Fibroblast of peridontal ligament (primary cell): ENCODE measurements around the gene SIGLEC1.

Source experiments
- DNase-seq: peaks from one replicate; pipeline ENCODE4 v3.0.0-alpha.2; 2010; ENCODE audit errors: extremely low read depth

Gene SIGLEC1

DNA sequence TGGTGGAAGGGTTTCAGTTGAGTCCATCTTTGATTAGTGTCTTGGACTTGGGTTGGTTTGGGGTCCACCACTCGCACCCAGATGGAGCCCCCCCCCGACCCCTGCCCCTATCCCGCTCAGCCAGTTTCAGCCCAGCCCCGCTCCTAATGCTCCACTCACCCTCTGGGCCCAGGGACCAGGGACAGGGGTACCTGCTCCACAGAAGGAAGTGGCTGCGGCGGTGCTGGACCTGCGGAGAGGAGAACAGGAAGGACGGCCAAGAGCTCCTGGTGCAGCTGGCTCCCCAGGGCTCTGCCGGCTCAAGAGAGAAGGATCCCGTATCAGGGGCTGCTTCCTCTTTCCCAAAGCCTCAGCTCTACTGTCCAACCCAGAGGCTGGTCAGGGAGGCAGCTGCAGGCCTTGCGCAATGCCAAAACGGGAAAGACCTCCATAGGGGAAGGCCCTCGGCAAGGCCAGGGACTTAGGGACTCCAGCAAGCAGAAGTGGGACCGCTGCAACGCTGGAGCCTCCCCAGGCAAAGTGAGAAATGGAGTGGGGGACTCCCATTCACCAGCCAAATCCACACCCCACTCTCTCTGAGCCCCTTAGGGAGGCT is at the start of gene SIGLEC1:
Gene SIGLEC1, minus strand, starts transcription at position 322 of the 595 bp plus-strand sequence. CDS start 5,472 bp downstream, outside the sequence.
- DNase-seq: no peak

DNA sequence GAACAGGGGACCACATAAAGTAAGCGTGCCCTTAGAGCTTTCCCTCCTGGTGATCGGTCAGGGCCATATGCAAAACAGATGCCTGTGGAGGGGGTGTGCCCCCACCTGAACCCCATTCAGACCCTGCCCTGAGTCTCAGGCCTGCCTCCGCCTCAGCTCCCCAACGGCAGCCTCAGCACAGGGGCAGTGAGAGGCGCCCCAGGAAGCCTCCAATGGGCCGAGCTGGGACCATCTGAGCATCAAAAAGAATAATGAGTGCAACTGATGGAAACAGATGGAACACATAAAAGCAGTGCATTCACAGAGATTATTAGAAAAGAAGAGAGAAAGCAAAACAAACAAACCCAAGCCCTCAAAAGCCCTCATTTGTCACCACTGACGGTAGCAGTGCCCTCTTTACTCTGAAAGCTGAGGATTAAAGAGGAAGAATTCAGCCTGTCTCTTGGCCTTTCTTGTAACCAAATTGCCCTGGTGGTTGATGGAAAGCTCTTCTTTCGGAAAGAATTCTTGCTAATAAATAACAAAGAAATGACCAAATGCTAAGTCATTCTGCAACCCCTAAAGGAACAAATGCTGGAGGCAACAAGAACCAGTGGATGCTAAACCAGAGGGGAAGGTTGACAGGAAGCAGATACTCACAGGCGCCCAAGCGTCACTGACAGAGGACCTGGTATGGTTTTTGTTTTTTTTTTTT is 48.4 kb upstream of the SIGLEC1 start:
- DNase-seq: no peak

DNA sequence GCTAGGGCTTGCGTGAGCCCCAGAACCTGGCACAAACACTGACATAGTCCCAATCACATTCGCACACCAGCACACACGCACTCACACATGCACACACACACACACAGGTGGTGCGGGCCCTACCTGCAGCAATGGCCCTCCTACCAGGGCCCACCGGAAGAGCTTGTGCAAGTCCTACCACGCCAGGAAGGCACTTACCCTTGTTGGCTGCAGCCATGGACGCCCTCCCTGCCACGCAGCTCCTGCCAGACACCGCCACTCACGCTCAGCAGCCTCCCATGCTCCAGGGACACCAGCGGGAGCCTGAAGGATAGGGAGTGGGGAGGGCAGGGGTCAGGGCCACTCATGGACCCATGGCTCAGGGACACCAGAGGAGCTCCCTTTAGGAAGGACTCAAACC is 47.5 kb upstream of the SIGLEC1 start:
- no peak for DNase-seq

DNA sequence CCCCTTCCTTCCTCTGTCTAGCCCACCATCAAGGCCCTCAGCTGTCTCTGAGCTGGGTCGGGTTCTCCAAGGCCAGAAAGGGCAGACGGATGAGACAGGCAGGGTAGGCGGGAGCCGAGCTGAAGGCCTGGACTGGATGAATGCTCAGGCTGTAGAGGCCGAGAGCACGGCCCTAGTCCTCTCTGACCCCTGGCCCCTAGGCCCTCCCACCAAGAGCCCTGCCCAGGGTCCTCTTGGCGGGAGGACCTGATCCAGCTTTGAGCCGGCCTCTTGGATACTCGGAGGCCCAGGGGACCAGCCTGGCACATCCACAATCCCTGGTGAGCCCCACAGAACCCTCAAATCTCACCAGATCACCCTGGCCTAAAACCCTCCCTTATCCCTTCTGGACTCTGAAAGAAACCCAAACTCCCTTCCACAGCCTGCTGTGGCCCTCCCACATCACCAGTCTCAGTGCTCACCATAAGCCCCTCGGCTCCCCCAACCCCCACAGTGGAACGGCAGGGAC is 47.0 kb upstream of the SIGLEC1 start:
- no peak for DNase-seq

DNA sequence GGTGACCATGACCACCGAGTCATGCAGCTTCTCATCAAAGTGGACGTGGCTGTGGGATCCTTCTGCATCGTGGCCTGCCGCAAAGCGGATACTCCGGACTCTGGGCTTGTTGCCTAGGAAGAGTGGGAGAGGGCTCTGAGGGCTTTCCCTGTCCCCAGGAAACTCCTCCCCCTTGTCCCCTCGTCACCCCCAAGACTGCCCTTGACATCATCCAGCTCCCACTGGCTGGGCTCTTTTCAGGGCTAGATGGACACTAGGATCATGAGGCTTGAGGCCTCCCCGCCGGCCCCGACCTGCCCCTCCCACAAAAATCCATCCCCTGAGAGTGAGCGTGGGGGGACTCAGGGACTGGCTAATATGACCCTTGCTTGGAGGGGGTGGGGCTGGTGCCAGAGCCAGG is 46.2 kb upstream of the SIGLEC1 start:
- no peak for DNase-seq

DNA sequence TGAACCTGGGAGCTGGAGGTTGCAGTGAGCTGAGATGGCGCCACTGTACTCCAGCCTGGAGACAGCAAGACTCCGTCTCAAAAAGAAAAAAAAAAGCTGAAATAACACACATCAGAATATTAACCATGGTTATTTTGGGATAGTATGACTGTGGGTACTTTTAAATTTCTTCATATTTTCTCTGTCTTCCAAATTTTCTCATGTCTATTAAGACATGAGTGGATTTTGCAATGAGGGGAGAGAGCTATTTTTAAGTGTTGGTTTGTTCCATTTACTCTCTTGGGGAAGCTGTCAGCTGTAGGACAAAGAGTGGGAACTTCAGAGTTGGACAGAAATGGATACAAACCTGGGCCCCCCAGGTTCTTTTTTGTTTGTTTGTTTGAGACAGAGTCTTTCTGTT is 44.9 kb upstream of the SIGLEC1 start:
- DNase-seq: no peak

DNA sequence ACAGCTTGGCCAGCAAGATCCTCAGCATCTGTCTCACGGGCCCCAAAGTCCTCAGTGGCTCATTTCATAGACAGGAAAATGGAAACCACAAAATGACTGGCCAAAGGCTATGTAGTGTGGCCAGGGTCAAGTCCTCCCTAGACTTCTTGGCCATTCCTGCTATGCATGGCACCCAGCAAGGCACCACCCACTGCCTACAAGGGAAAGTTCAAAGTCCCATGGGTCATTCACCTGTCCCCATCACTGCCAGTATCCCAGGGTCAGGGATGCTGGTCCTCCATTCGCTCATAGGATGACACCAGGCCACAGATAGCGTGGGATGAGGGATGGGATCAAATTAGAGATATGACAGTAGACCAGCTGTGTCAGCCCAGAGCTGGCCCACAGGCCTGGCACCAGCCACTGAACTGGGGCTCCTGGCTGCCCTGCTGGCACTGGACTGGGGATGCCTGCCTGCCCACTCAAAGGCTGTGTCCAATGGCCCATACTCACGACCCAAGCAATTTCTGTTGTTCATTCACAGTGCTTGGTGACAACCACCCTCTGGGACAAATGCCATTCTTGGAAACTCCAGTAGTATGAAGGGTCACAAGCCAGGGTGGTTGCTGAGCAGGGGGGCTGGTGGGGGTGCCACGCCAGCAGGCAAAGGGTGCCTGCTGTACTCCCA is 43.5 kb upstream of the SIGLEC1 start:
- DNase-seq: no peak

DNA sequence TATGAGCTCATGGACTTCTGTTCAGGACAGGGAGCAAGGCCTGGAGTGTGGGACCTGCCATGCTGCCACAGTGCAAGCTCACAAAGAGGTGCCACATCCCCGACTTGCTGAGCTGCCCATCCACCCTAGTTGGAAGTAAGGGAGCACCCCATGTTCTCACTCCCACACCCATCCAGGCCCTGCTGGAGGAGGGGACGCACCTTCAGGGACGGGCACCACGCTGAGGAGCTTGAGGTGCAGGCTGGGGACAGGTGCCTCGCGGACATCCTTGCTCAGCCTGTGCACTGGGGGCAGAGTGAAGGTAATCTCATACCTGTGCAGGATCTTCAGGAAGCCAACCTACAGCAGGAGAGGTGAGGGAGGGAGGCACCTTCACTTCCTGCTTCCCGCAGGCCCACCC is 42.9 kb upstream of the SIGLEC1 start:
- DNase-seq: no peak

DNA sequence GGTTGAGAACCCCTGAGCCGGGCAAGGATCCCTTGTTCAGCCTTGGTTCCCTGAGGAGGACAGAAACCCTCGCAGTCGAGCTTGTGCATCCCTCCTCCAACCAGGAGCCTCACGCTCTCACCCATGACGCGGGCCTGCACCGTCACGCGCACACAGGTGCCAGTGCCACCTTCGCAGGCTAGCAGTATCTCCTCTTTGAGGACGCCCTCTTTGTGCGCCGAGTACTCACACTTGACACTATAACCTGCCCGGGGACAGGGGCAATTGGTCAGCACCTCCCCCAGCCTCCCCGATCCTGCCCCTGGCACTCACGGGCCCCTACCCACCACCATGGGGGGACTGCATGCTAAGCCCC is 41.9 kb upstream of the SIGLEC1 start:
- no peak for DNase-seq

DNA sequence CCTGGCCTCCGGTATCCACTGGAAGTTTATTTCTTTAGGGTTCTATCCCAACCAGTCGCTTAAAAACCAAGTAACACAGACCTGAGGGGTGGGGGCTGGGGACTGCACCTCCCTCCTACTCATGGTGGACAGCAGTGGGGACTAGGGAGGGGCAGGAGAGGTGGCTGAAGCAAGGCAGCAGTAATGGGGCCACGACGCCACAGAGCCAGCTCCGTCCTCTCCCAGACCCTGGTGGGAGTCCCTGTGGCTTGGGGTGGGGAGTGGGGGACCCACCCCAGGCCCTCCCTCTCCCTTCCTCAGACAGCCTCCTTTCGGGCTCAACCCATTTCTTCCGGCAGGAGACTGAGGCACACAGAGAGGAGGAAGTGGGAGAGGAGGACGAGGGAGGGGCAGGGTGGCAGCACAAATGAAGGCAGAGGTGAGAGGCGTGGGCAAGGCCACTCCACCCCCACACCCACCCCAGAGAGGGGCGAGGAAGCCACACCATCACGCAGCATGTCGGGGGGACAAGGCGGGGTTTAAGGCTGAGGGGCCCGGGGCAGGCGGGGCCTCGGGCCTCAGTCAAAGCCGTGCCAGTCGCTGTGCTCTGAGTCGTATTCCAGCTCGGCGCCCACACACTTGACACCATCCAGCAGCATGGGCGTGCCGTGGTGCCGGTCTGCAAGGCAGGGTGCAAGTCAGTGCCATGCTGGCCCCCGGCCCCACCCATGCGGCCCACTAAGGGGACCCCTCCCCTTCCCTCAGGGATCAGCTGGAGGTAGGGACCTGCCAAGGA is 41.3 kb upstream of the SIGLEC1 start:
- no peak for DNase-seq

DNA sequence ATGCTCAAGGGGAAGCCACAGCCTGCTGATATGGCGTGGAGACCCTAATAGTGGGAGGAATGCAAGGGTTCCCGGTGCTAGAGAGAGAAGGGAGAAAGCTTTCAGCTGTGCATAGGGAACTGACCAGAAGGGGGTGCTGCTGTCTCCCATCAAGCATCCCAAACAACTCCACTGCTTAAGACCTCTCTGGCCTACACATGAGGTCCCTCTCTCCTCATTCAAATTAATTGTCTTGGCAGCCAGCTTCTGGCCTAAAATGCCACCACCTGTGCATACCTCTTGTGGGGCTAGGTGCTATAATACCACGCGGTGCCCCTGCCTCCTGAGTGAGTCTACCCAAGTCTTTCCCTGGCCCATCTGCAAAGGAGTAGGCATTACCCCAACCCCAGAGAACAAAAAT is 40.7 kb upstream of the SIGLEC1 start:
- DNase-seq: peak; percentile 78

DNA sequence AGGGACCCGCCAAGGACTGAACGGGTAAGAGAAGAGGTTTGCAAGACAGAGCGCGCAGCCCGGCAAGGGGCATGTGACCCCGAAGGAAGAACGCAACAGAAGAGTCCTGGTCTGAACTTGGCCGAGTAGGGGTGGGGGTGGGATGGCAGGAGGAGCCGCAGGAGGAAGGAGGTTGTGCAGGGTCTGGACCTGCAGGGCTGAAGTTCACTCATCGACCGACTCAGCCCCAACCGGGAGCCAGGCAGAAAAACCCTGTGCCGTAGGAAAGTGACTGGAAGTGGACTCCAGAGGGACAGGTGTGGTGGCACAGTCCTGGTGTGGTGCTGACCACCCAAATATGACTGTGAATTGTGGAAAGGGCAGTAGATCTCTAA is 40.0 kb upstream of the SIGLEC1 start:
- DNase-seq: no peak

DNA sequence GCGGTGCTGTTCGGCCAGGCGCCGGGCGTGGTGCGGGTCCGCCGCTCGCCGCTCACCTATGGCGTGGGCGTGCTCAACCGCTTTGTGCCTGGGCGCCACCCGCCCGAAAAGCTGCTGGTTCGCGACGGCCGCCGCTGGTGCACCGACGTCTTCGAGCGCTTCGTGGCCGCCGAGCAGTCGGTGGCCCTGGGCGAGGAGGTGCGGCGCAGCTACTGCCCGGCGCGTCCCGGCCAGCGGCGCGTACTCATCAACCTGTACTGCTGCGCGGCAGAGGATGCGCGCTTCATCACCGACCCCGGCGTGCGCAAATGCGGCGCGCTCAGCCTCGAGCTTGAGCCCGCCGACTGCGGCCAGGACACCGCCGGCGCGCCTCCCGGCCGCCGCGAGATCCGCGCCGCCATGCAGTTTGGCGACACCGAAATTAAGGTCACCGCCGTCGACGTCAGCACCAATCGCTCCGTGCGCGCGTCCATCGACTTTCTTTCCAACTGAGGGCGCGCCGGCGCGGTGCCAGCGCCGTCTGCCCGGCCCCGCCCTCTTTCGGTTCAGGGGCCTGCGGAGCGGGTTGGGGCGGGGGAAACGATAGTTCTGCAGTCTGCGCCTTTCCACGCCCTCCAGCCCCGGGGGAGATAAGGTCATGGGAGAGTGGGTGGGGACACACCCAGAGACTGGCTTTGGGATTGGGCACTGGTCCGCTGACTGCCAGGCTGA is 39.4 kb upstream of the SIGLEC1 start:
- no peak for DNase-seq

DNA sequence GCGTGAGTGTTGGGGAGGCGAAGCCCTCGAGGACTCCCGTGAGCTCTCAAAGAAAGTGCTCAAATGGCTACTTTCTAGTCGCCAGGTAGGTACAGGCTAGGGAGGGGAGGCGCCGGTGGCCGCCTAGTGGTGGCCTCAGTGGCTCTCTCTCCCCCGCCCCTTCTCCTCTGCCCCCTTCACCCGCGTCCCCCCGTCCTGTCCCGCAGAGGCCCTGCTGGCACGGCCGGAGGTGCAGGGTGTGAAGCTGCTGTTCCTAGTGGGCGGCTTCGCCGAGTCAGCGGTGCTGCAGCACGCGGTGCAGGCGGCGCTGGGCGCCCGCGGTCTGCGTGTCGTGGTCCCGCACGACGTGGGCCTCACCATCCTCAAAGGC is 38.9 kb upstream of the SIGLEC1 start:
- no peak for DNase-seq

DNA sequence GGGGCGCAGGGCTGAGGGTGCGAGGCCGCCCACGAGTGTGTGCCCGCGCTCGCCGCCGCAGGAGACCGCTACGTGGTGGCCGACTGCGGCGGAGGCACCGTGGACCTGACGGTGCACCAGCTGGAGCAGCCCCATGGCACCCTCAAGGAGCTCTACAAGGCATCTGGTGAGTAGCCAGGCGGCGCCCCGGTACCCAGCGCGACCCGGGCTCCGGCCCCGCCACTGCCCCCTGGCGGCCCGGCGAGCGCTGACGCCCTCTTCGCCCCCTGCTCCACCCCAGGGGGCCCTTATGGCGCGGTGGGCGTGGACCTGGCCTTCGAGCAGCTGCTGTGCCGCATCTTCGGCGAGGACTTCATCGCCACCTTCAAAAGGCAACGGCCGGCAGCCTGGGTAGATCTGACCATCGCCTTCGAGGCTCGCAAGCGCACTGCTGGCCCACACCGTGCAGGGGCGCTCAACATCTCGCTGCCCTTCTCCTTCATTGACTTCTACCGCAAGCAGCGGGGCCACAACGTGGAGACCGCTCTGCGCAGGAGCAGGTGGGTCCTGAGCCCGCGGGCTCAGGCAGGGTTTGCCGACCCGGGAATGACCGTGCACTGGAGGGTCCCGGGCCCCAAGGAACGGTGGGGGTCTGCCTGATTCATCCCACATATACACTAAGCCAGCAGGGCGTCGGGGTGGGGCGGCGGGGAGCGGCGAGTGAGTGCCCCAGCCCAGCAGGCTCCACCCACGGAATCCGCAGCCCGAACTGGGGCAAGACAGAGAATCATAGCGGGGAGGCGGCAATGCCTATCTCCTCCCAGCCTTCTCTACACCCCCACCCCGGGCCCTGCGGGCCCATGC is 37.5 kb upstream of the SIGLEC1 start:
- DNase-seq: no peak

DNA sequence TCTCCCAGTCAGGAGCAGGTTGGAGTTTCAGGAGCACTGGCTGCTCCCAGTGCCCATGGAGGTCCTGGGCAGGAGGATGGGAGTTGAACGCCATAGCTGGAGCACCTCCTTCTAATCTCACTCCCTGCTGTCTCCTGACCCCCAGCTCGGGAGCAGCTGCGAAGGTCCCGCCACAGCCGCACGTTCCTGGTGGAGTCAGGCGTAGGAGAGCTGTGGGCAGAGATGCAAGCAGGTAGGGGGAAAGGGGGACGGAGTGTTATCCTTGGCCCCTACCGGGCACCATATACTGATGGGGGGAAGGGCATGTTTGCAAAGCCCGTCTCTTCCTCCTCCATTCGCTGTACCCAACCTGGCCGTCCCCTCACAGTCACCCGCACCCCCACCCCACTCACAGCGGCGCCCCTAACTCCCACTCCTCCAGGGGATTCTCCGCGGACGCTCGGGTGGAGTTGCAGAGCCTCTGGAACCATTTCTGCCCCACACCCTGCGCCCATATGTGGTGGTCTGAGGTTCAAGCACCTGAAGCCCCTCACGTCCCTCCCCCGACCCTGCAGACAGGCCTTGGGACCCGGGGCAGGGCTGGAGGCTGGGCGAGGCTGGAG is 36.8 kb upstream of the SIGLEC1 start:
- no peak for DNase-seq

DNA sequence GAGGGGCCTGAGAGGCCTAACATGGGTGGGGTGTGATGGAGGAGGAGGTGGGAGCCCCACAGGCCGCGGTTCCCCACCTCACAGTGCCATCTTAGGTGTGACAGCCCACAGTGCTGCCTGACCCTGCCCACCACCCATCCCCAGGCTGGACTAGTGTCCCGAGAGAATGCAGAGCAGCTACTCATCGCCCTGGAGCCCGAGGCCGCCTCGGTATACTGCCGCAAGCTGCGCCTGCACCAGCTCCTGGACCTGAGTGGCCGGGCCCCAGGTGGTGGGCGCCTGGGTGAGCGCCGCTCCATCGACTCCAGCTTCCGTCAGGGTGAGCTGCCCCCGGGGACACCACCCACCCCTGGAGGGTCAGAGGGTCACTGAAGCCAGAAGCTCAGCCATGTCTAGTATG is 35.7 kb upstream of the SIGLEC1 start:
- no peak for DNase-seq

DNA sequence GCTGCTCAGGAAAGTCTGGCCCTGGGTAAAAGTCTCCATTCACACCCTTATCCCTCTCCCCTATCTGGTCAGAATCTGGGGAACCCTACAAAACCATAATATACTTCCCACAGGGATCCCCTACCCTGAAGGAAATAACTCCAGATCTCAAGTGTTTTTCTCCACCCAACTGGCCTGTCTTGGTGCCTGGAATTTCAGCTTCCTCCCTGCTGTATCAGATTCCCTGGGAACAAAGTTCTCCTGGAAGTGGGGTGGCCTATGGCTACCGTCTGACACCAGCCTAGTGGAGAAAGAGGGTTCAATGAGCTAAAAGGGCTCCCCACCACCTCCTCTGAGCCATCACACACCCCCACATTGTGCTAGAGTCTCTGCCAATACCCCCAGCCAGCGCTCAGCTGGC is 35.1 kb upstream of the SIGLEC1 start:
- DNase-seq: no peak

DNA sequence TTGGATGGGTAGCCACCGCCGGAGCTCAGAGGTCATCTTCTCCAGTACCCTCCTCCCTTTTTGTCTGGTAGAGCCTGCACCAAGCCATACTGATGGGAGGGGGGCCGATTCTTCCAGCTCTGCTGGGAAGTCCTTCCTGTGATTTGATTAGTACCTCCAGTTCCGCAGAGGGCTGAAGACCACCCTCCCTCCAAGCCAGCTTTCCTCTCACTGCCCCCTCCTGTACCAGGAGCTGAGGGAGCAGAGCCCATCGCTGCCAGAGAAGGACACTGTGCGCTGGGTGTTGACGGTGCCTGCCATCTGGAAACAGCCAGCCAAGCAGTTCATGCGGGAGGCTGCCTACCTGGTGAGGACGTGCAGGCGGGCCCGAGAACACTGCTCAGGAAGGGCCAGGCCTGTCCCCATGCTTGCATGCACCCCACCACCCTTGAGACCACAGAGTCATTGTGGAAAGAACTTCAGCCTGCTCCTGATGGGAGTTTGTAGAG is 33.3 kb upstream of the SIGLEC1 start:
- no peak for DNase-seq
